Fibroblast of lung (primary cell): ENCODE results near the gene CTTN. TPM values are rescaled to one million over a fixed set of nuclear protein-coding genes. Genes with fewer than 3 reads are reported as not detected.

Experiments used
- DNase-seq, 2 donors: peaks; one replicate each; pipeline versions ENCODE4 v3.0.0 to v3.0.0-alpha.2; 2010; ENCODE audit warnings: low read depth in 2 of 2
- H2AFZ ChIP-seq: 2 replicates; pipeline ENCODE4 v1.5.1; 2012; ENCODE audit warnings: low read length, control low read depth, inconsistent platforms
- H3K27ac ChIP-seq: 2 replicates; pipeline ENCODE4 v1.5.1; 2011; ENCODE audit warnings: low read length, control low read depth; ENCODE audit not compliant: insufficient read depth
- H3K27me3 ChIP-seq: 2 replicates; pipeline ENCODE4 v1.5.1; 2011; ENCODE audit warnings: mild to moderate bottlenecking, low read length; ENCODE audit not compliant: control insufficient read depth, insufficient read depth
- H3K36me3 ChIP-seq: 2 replicates; pipeline ENCODE4 v1.5.1; 2011; ENCODE audit warnings: low read length; ENCODE audit not compliant: control insufficient read depth, insufficient read depth
- H3K4me1 ChIP-seq: 2 replicates; pipeline ENCODE4 v1.5.1; 2011; ENCODE audit warnings: low read length; ENCODE audit not compliant: control insufficient read depth, insufficient read depth; ENCODE audit errors: extremely low read depth
- H3K4me2 ChIP-seq: 2 replicates; pipeline ENCODE4 v1.5.1; 2011; ENCODE audit warnings: low read length, control low read depth; ENCODE audit not compliant: insufficient read depth; ENCODE audit errors: extremely low read depth
- H3K4me3 ChIP-seq, 4 experiments: fragments of 200-600 bp in 1 of 4; sonication (generic) in 1 of 4; replicated peaks in 1 of 4; 2 replicates each; pipeline ENCODE4 v1.5.1; 2011 to 2016; ENCODE audit warnings: low read length in 4 of 4, low read depth in 3 of 4, mild to moderate bottlenecking in 3 of 4, control low read depth in 2 of 4, inconsistent platforms in 1 of 4, mixed read lengths in 1 of 4; ENCODE audit not compliant: insufficient read depth in 1 of 4; ENCODE audit errors: control extremely low read depth in 1 of 4
- H3K79me2 ChIP-seq: 2 replicates; pipeline ENCODE4 v1.5.1; 2012; ENCODE audit warnings: mild to moderate bottlenecking, low read length, inconsistent platforms; ENCODE audit not compliant: control insufficient read depth, insufficient read depth
- H3K9ac ChIP-seq: 2 replicates; pipeline ENCODE4 v1.5.1; 2011; ENCODE audit warnings: mild to moderate bottlenecking, low read length, control low read depth; ENCODE audit not compliant: insufficient read depth
- H3K9me3 ChIP-seq: 2 replicates; pipeline ENCODE4 v1.5.1; 2012; ENCODE audit warnings: low read depth, low read length; ENCODE audit not compliant: control insufficient read depth, insufficient read depth
- H4K20me1 ChIP-seq: 2 replicates; pipeline ENCODE4 v1.5.1; 2011; ENCODE audit warnings: low read length; ENCODE audit not compliant: control insufficient read depth, insufficient read depth; ENCODE audit errors: extremely low read depth
- EZH2 ChIP-seq: IDR thresholded peaks from 2 replicates; pipeline ENCODE4 v1.5.1; 2012; ENCODE audit warnings: low read length, control low read depth, mild to moderate bottlenecking; ENCODE audit errors: missing control alignments
- polyA plus RNA-seq, 2 donors: library from polyadenylated mRNA; depleted of rRNA in 1 of 2; stranded (reverse) in 1 of 2; unstranded in 1 of 2; fragments of >200 nt; gene quantifications; 2 replicates each; pipeline ENCODE4 v1.2.1, GENCODE V29; 2011 to 2012; ENCODE audit warnings: missing spikeins in 1 of 2
- total RNA-seq: library from RNA; depleted of rRNA; stranded (reverse); fragments of >200 nt; gene quantifications from 2 replicates; pipeline ENCODE4 v1.2.1, GENCODE V29; 2014
- TF ChIP-seq, protein P1 (sequence below), 2 donors: IDR thresholded peaks in 1 of 2; conservative IDR thresholded peaks in 1 of 2; 1 replicate in 1 of 2; 2 replicates in 1 of 2; pipeline ENCODE4 v1.5.1; 2011 to 2012; ENCODE audit warnings: low read length in 2 of 2, control low read depth in 1 of 2, inconsistent platforms in 1 of 2, low read depth in 1 of 2, mild to moderate bottlenecking in 1 of 2

The CTTN gene
- total and polyA plus RNA-seq, 2 donors (not counting 1 experiment from before 2014, with no cell fraction given), result 198 to 428 TPM

DNA sequence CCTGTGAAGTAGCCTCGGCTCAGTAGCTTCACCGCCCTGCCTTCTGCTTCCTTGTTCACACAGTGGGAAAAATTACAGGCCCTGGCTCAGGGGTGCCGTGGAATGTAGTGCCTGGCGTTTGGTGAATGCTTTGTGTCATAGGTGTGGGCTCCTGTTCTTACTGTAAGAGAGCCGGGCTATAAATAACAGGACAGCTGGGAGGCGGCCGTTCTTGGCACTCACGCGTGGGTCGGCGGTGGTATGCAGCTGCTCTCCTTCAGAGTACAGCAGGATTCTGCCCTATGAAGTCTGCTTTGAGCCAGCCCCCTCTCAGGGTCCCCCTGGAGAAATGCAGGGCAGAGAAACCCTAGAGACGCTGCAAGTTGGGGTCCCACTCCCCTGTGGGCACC is 84.2 kb downstream of the CTTN start:
- Histone ChIP-seq H3K9me3 (no peaks in the 10 kb centered on the region), H2AFZ (no peak overlapping the region), H3K4me1 (peaks cover 5% of the 10 kb centered on the region), H3K27me3 (no peaks in the 10 kb centered on the region), H3K9ac (no peak overlapping the region), H3K4me3 (no peak overlapping the region), H3K4me2 (peak overlapping the region; percentile 59), H4K20me1 (no peaks in the 10 kb centered on the region), H3K79me2 (no peaks in the 10 kb centered on the region), H3K36me3 (no peaks in the 10 kb centered on the region), H3K27ac (peak overlapping the region; percentile 23)
- peak in 1 of 2 donors; percentile 78 for DNase-seq
- TF ChIP-seq, protein P1, sequence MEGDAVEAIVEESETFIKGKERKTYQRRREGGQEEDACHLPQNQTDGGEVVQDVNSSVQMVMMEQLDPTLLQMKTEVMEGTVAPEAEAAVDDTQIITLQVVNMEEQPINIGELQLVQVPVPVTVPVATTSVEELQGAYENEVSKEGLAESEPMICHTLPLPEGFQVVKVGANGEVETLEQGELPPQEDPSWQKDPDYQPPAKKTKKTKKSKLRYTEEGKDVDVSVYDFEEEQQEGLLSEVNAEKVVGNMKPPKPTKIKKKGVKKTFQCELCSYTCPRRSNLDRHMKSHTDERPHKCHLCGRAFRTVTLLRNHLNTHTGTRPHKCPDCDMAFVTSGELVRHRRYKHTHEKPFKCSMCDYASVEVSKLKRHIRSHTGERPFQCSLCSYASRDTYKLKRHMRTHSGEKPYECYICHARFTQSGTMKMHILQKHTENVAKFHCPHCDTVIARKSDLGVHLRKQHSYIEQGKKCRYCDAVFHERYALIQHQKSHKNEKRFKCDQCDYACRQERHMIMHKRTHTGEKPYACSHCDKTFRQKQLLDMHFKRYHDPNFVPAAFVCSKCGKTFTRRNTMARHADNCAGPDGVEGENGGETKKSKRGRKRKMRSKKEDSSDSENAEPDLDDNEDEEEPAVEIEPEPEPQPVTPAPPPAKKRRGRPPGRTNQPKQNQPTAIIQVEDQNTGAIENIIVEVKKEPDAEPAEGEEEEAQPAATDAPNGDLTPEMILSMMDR (conservative IDR thresholded peaks at IDR 0.05 in 1 of 2, IDR thresholded peaks at IDR 0.05 in 1 of 2; ENCODE audit: low read depth in 1 of 2, low read length in 2 of 2), result no peak
- TF ChIP-seq EZH2, result no peak

DNA sequence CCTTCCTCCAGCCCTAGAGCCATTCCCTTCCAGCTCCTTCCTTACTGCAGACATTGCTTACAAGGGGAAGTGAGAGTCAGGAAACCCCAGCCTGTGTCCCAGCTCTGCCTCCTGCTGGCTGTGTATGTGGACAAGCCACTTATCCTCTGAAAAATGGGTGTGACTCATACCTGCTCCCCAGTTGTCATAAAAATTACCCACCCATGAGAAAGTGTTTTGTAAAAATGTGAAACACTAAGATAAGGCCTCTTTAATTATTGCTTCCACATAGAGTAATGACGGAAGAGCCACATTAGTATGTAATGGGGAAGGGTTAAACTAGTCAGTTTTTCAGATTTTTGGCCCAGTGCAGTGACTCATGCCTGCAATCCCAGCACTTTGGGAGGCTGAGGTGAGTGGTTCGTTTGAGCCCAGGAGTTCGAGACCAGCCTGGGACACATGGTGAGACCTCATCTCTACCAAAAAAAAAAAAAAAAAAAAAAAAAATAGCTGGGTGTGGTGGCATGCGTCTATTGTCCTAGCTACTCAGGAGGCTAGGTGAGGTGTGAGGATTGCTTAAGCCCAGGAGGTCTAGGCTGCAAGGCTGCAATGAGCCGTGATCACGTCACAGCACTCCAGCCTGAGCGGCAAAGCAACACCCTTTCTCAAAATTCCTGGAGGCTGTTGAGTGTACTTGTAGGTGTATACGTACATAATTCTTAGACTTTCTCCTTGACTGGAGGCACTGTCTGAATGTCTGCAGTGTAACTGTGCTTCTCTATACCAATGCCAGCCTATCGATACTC is 84.9 kb downstream of the CTTN start:
- no peak overlapping the region for H3K9ac ChIP-seq
- TF ChIP-seq EZH2, result no peak
- TF ChIP-seq, protein P1 (conservative IDR thresholded peaks at IDR 0.05 in 1 of 2, IDR thresholded peaks at IDR 0.05 in 1 of 2; ENCODE audit: low read depth in 1 of 2, low read length in 2 of 2), result peak; percentile 52 to 76
- no peaks in the 10 kb centered on the region for H3K36me3 ChIP-seq
- no peak overlapping the region for H3K4me2 ChIP-seq
- no peak overlapping the region for H3K4me3 ChIP-seq
- no peaks in the 10 kb centered on the region for H4K20me1 ChIP-seq
- H3K27me3 ChIP-seq, result no peaks in the 10 kb centered on the region
- H3K79me2 ChIP-seq, result no peaks in the 10 kb centered on the region
- peak; percentile 72 to 81 for DNase-seq
- no peaks in the 10 kb centered on the region for H3K9me3 ChIP-seq
- H2AFZ ChIP-seq, result no peak overlapping the region
- H3K27ac ChIP-seq, result no peak overlapping the region
- peaks cover 5% of the 10 kb centered on the region for H3K4me1 ChIP-seq

DNA sequence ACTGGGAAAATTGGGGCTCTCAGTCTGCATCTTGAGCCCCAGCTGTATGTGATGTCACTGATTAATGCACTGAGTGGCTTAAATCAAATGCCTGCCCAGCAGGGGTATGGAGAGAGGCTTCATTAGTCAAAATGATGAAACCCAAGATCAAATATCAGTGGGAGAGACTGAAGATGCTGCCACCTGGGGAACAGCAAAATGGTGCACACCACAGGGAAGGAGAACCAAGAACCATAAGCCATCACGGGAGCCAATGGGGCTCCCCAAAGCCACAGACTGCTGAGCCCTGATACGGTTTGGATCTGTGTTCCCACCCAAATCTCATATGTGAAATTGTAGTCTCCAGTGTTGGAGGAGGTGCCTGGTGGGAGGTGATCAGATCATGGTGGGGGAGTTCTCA is 85.6 kb downstream of the CTTN start:
- Histone ChIP-seq H3K79me2 (no peaks in the 10 kb centered on the region), H3K27ac (no peak overlapping the region), H3K4me2 (no peak overlapping the region), H3K9me3 (no peaks in the 10 kb centered on the region), H3K36me3 (no peaks in the 10 kb centered on the region), H3K4me1 (peaks cover 5% of the 10 kb centered on the region), H3K9ac (no peak overlapping the region), H4K20me1 (no peaks in the 10 kb centered on the region), H3K4me3 (no peak overlapping the region), H2AFZ (no peak overlapping the region), H3K27me3 (no peaks in the 10 kb centered on the region)
- DNase-seq, result no peak
- TF ChIP-seq, protein P1 (conservative IDR thresholded peaks at IDR 0.05 in 1 of 2, IDR thresholded peaks at IDR 0.05 in 1 of 2; ENCODE audit: low read depth in 1 of 2, low read length in 2 of 2), result no peak
- TF ChIP-seq EZH2, result no peak
